ENCODE results near the gene SRSF11. TPM values are rescaled to one million over a fixed set of nuclear protein-coding genes. Genes with fewer than 3 reads are reported as not detected.

Gene SRSF11
- total RNA-seq, 2 experiments from 2014 or later = 165 to 245 TPM

DNA sequence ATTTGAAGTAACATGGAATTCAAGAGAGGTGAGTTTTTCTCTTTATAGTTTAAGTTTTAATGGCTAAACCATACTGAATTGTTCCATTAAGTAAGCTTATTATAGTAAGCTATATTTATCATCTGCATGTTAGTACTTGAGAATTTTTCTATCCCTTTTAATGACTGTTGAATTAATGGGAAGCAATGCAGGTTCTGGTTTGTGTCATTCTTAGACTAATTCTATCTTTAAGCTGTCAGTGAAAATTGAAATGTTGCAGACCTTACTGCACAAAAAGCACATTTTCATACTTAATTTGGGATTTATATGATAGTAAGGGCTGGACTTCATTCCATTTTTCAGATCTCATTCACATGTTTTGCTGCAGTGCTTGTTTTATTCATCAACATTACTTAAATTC is 25.9 kb downstream of the SRSF11 start:
- ChIA-PET POLR2A (interaction anchor here (0.5 to 1.4 kb wide), 2 partner anchors 12 to 28 kb away, joined by 3 to 5 read pairs; no protein-coding TSS in a partner anchor), CTCF (ENCODE audit: unreplicated experiment) (no interaction called here)
- Histone ChIP-seq H3K4me1 (ENCODE audit: insufficient read depth, low read length, poor library complexity, severe bottlenecking) (no peaks in the 10 kb centered on the region), H3K4me3 (ENCODE audit: low read depth, low read length, poor library complexity, severe bottlenecking) (no peak overlapping the region), H3K9me3 (ENCODE audit: low read length) (no peaks in the 10 kb centered on the region), H3K79me2 (ENCODE audit: insufficient read depth, low read depth, low read length) (peaks cover 6% of the 10 kb centered on the region; the same call in 1 of the 2 replicates), H3K4me2 (ENCODE audit: low read length) (no peak overlapping the region), H2AFZ (ENCODE audit: low read length) (no peak overlapping the region), H4K20me1 (ENCODE audit: insufficient read depth, low read length) (peaks cover 17% of the 10 kb centered on the region), H3K9me2 (ENCODE audit: insufficient read depth, low read length) (no peaks in the 10 kb centered on the region), H3K27ac (ENCODE audit: low read depth, low read length, poor library complexity, severe bottlenecking) (no peak overlapping the region), H3K36me3 (ENCODE audit: insufficient read depth, low read length) (peaks cover 100% of the 10 kb centered on the region)
- DNase-seq (ENCODE audit: low spot score) = no peak
- BruUV-seq (replicated peaks) = no TSS peak
- intact Hi-C loops (cut with micrococcal nuclease; ENCODE audit: unreplicated experiment) = loop anchor here (10.0 kb wide), 1 partner anchor 818 kb away; no protein-coding TSS in a partner anchor
- TF ChIP-seq, protein P1, sequence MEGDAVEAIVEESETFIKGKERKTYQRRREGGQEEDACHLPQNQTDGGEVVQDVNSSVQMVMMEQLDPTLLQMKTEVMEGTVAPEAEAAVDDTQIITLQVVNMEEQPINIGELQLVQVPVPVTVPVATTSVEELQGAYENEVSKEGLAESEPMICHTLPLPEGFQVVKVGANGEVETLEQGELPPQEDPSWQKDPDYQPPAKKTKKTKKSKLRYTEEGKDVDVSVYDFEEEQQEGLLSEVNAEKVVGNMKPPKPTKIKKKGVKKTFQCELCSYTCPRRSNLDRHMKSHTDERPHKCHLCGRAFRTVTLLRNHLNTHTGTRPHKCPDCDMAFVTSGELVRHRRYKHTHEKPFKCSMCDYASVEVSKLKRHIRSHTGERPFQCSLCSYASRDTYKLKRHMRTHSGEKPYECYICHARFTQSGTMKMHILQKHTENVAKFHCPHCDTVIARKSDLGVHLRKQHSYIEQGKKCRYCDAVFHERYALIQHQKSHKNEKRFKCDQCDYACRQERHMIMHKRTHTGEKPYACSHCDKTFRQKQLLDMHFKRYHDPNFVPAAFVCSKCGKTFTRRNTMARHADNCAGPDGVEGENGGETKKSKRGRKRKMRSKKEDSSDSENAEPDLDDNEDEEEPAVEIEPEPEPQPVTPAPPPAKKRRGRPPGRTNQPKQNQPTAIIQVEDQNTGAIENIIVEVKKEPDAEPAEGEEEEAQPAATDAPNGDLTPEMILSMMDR (conservative IDR thresholded peaks at IDR 0.05; ENCODE audit: low read length) = no peak
- no peak for TF ChIP-seq EZH2phosphoT487 (IDR thresholded peaks at IDR 0.05; ENCODE audit: borderline replicate concordance, low read depth, low read length)

DNA sequence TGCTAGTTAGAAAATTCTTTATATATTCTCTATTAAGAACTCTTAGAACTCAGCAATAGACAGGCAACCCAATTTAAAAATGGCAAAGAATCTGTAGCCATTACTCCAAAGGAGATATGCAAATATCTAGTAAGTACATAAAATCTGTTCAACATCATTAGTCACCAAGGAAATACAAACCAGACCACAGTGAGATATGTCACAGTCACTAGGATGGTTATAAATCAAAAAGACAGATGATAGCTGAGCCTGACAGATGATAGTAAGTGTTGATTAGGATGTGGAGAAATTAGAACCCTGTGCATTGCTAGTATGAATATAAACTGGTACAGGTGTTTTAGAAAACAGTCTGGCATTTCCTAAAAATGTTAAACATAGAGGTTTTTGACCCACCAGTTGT is 26.6 kb downstream of the SRSF11 start:
- Histone ChIP-seq H3K4me2 (ENCODE audit: low read length) (no peak overlapping the region), H4K20me1 (ENCODE audit: insufficient read depth, low read length) (peaks cover 20% of the 10 kb centered on the region), H3K36me3 (ENCODE audit: insufficient read depth, low read length) (peaks cover 100% of the 10 kb centered on the region), H3K4me3 (ENCODE audit: low read depth, low read length, poor library complexity, severe bottlenecking) (no peak overlapping the region), H3K27ac (ENCODE audit: low read depth, low read length, poor library complexity, severe bottlenecking) (no peak overlapping the region), H3K9me3 (ENCODE audit: low read length) (no peaks in the 10 kb centered on the region), H3K4me1 (ENCODE audit: insufficient read depth, low read length, poor library complexity, severe bottlenecking) (no peaks in the 10 kb centered on the region), H3K9me2 (ENCODE audit: insufficient read depth, low read length) (no peaks in the 10 kb centered on the region), H2AFZ (ENCODE audit: low read length) (no peak overlapping the region), H3K79me2 (ENCODE audit: insufficient read depth, low read depth, low read length) (peaks cover 6% of the 10 kb centered on the region; the same call in 1 of the 2 replicates)
- TF ChIP-seq, protein P1 (conservative IDR thresholded peaks at IDR 0.05; ENCODE audit: low read length) = no peak
- TF ChIP-seq EZH2phosphoT487 (IDR thresholded peaks at IDR 0.05; ENCODE audit: borderline replicate concordance, low read depth, low read length) = no peak
- ChIA-PET CTCF (ENCODE audit: unreplicated experiment) (no interaction called here), POLR2A (interaction anchor here (1.4 kb wide), 1 partner anchor 13 kb away, joined by 5 read pairs; no protein-coding TSS in a partner anchor)
- intact Hi-C loops (cut with micrococcal nuclease; ENCODE audit: unreplicated experiment) = loop anchor here (10.0 kb wide), 1 partner anchor 817 kb away; no protein-coding TSS in a partner anchor
- no peak for DNase-seq (ENCODE audit: low spot score)
- BruUV-seq (replicated peaks) = no TSS peak

DNA sequence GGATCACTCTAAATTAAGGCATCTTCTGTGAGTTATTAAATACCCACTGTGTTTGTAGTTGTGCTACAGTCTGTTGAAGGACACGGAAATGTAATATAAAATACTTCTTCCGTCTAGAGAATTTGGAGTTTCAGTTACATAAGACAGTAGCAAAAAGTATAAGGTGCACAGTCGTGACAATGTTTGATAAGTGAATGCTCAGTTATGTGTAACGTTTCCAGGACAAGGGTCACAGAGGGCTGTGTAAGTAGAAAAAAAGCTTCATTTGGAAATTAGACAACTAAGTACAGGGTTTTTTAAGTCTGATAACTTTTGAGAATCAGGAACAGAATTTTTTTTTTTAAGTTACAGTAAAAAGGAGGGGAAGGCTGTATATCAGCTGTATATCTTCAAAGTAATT is 27.5 kb downstream of the SRSF11 start:
- H2AFZ ChIP-seq (ENCODE audit: low read length) = no peak overlapping the region
- POLR2A ChIA-PET = interaction anchor here (1.1 kb wide), 1 partner anchor 12 kb away, joined by 3 read pairs; no protein-coding TSS in a partner anchor
- H3K36me3 ChIP-seq (ENCODE audit: insufficient read depth, low read length) = peaks cover 100% of the 10 kb centered on the region

More for the DNA sequence above, 27.5 kb downstream of the SRSF11 start:
- DNase-seq (ENCODE audit: low spot score) = no peak
- no peaks in the 10 kb centered on the region for H3K9me2 ChIP-seq (ENCODE audit: insufficient read depth, low read length)
- H3K27ac ChIP-seq (ENCODE audit: low read depth, low read length, poor library complexity, severe bottlenecking) = no peak overlapping the region
- no peaks in the 10 kb centered on the region for H3K9me3 ChIP-seq (ENCODE audit: low read length)
- H3K4me2 ChIP-seq (ENCODE audit: low read length) = no peak overlapping the region
- no TSS peak for BruUV-seq (replicated peaks)
- H3K4me3 ChIP-seq (ENCODE audit: low read depth, low read length, poor library complexity, severe bottlenecking) = no peak overlapping the region
- CTCF ChIA-PET (ENCODE audit: unreplicated experiment) = no interaction called here
- H4K20me1 ChIP-seq (ENCODE audit: insufficient read depth, low read length) = peaks cover 16% of the 10 kb centered on the region
- no peak for TF ChIP-seq EZH2phosphoT487 (IDR thresholded peaks at IDR 0.05; ENCODE audit: borderline replicate concordance, low read depth, low read length)
- TF ChIP-seq, protein P1 (conservative IDR thresholded peaks at IDR 0.05; ENCODE audit: low read length) = no peak
- intact Hi-C loops (cut with micrococcal nuclease; ENCODE audit: unreplicated experiment) = loop anchor here (10.0 kb wide), 1 partner anchor 816 kb away; no protein-coding TSS in a partner anchor
- no peaks in the 10 kb centered on the region; the same call in 1 of the 2 replicates for H3K79me2 ChIP-seq (ENCODE audit: insufficient read depth, low read depth, low read length)
- H3K4me1 ChIP-seq (ENCODE audit: insufficient read depth, low read length, poor library complexity, severe bottlenecking) = no peaks in the 10 kb centered on the region
